Endothelial cell of umbilical vein (primary cell): Measurements from ENCODE around the gene NXNL2.

Experiments used
- EZH2 ChIP-seq: IDR thresholded peaks from 2 replicates; pipeline ENCODE4 v1.6.1; 2012; ENCODE audit warnings: borderline replicate concordance, low read depth, mild to moderate bottlenecking, moderate library complexity, low read length, inconsistent platforms; ENCODE audit not compliant: severe bottlenecking
- JUN ChIP-seq: IDR thresholded peaks from 2 replicates; pipeline ENCODE4 v1.6.1; 2011; ENCODE audit warnings: borderline replicate concordance, low read depth; ENCODE audit not compliant: insufficient read length, insufficient read depth
- MYC ChIP-seq: IDR thresholded peaks from one replicate; pipeline ENCODE4 v1.6.1; 2011; ENCODE audit warnings: mild to moderate bottlenecking, low read depth, low read length
- POLR2A ChIP-seq: IDR thresholded peaks from 2 replicates; pipeline ENCODE4 v1.6.1; 2012; ENCODE audit warnings: low read depth, mild to moderate bottlenecking, control low read depth, low read length
- TF ChIP-seq, protein P1 (sequence below), 2 donors: IDR thresholded peaks; 1 replicate in 1 of 2; 2 replicates in 1 of 2; pipeline ENCODE4 v1.5.1; 2011; ENCODE audit warnings: low read length in 2 of 2, mild to moderate bottlenecking in 2 of 2, moderate library complexity in 2 of 2, control low read depth in 1 of 2, inconsistent platforms in 1 of 2, low read depth in 1 of 2; ENCODE audit not compliant: insufficient read depth in 1 of 2; ENCODE audit errors: extremely low read depth in 1 of 2

DNA sequence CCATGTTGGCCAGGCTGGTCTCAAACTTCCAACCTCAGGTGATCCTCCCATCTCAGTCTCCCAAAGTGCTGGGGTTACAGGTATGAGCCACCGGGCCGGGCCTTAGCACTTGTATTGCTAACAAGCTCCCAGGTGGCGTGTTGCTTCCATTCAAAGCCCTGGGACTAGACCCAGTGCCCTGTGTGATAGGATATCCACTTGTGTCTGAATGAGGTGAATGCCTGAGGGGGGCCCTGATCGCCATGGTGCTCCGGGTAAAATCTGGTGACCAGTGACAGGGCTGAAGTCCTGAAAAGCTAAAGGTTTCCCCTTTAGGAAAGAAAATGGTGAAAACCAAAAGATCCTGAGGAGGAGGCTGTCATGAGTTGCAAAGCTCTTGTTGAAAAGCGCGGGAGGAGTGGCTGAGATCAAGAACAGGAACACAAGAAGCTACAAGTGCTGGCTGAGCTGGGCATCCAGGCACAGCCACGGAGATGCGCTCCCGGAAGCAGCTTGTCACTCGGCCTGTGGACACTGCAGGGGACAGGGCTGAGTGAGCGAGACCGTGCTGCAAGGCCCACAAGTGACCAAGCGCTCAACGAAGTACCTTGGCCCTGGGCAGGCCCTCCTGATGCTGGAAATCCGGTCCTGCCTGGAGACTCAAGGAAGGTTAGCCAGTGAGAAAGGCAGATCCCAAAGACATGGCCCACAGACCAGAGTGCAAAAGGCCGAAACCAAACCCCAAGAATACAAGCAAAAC, 39.8 kb upstream of the NXNL2 start:
- no peak for TF ChIP-seq POLR2A
- TF ChIP-seq, protein P1, sequence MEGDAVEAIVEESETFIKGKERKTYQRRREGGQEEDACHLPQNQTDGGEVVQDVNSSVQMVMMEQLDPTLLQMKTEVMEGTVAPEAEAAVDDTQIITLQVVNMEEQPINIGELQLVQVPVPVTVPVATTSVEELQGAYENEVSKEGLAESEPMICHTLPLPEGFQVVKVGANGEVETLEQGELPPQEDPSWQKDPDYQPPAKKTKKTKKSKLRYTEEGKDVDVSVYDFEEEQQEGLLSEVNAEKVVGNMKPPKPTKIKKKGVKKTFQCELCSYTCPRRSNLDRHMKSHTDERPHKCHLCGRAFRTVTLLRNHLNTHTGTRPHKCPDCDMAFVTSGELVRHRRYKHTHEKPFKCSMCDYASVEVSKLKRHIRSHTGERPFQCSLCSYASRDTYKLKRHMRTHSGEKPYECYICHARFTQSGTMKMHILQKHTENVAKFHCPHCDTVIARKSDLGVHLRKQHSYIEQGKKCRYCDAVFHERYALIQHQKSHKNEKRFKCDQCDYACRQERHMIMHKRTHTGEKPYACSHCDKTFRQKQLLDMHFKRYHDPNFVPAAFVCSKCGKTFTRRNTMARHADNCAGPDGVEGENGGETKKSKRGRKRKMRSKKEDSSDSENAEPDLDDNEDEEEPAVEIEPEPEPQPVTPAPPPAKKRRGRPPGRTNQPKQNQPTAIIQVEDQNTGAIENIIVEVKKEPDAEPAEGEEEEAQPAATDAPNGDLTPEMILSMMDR (IDR thresholded peaks at IDR 0.05; ENCODE audit: extremely low read depth in 1 of 2, insufficient read depth in 1 of 2, low read depth in 1 of 2, low read length in 2 of 2) = no peak
- no peak for TF ChIP-seq EZH2
- TF ChIP-seq JUN = no peak
- no peak for TF ChIP-seq MYC
